ENCODE measurements around the gene OPN1MW3.
"Not testable (repeated sequence)": the region's sequence is repeated elsewhere in the genome, so short reads cannot be mapped to it uniquely, and the experiment has no call there.

Gene OPN1MW3

DNA sequence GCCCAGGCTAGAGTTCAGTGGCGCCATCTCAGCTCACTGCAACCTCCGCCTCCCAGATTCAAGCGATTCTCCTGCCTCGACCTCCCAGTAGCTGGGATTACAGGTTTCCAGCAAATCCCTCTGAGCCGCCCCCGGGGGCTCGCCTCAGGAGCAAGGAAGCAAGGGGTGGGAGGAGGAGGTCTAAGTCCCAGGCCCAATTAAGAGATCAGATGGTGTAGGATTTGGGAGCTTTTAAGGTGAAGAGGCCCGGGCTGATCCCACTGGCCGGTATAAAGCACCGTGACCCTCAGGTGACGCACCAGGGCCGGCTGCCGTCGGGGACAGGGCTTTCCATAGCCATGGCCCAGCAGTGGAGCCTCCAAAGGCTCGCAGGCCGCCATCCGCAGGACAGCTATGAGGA, at the start of gene OPN1MW3:
Gene OPN1MW3, plus strand, starts transcription at position 301 of the 400 bp plus-strand sequence. Its CDS starts 38 bp downstream, at position 339.
- H3K4me3 Mint-ChIP-seq; H3K9me3 Mint-ChIP-seq; H3K27me3 Mint-ChIP-seq (ENCODE audit: low read depth); H3K36me3 Mint-ChIP-seq (ENCODE audit: low read depth); H3K27ac Mint-ChIP-seq; H3K4me1 Mint-ChIP-seq: not testable (repeated sequence)

DNA sequence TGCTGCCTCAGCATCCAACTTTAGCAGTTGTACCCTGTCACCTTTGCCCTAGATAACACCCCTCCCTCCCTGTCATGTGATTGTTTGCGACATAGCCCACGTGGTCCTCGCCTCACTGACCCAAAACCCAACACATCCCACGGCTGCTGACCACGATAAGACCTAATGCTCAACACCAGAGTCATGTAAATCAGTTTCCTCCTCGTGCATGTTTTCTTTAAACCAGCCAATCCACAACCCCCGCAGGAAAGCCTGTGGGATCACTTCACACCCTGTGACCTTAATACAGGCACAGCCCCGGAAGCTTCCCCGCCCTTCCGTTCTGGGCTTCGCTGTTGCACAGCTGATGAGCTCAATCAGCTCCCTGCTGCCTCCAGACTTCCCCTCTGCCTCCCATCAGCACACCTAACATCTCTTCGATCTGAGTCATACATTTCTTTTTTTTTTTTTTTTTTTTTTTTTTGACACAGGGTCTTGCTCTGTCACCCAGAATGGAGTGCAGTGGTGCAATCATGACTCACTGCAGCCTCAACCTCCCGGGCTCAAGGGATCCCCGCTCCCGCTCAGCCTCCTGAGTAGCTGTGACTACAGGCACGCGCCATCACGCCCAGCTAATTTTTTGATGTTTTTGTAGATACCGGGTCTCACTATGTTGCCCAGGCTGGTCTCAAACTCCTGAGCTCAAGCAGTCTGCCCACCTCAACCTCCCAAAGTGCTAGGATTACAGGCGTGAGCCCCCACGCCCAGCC, 47.5 kb upstream of the OPN1MW3 start:
- not testable (repeated sequence) for H3K27me3 Mint-ChIP-seq (ENCODE audit: low read depth)

DNA sequence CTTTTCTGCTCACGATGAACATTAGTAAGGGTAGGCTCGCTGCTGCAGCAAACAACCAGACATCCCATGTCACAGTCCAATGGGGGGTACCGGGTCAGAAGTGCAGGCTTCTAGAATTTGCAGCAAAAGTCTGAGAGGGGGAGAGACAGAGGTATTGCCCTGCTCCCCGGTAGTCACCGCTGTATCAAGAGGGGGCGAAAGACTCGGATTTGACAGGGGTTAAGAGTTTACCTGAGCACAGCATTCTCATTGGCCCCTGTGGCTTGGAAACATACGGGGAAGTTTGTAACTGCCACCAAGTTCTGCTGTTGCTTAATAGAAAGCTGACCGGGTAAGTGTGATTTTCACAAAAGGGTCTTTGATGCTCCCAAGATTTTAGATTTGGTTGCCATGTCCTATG, 46.3 kb upstream of the OPN1MW3 start:
- H3K4me3 Mint-ChIP-seq, H3K27ac Mint-ChIP-seq, H3K4me1 Mint-ChIP-seq: not testable (repeated sequence)

More for the DNA sequence above, 47.5 kb upstream of the OPN1MW3 start:
- not testable (repeated sequence) for H3K4me1 Mint-ChIP-seq; H3K9me3 Mint-ChIP-seq; H3K4me3 Mint-ChIP-seq; H3K27ac Mint-ChIP-seq; H3K36me3 Mint-ChIP-seq (ENCODE audit: low read depth)

DNA sequence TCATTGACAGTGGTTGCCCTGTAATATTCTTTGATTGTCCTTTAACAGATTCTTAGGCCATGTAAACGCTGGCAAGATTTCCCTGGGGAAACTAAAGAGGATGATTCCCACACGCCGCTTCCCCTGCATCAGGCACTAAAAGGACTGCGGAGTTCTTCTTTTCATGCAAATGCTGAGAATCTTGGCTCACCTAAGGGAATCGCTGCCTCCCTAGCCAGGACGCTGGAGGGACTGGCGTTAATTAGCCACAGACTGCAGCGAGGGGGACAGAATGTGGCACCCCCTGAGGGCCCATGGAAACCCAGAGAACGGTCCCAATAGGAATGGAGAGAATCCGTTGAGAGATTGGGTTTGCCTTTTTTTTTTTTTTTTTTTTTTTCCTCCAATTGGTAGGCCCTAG, 45.9 kb upstream of the OPN1MW3 start:
- not testable (repeated sequence) for H3K27ac Mint-ChIP-seq; H3K4me1 Mint-ChIP-seq; H3K4me3 Mint-ChIP-seq; H3K27me3 Mint-ChIP-seq (ENCODE audit: low read depth); H3K36me3 Mint-ChIP-seq (ENCODE audit: low read depth); H3K9me3 Mint-ChIP-seq

More for the DNA sequence above, 46.3 kb upstream of the OPN1MW3 start:
- H3K27me3 Mint-ChIP-seq (ENCODE audit: low read depth); H3K9me3 Mint-ChIP-seq; H3K36me3 Mint-ChIP-seq (ENCODE audit: low read depth): not testable (repeated sequence)

DNA sequence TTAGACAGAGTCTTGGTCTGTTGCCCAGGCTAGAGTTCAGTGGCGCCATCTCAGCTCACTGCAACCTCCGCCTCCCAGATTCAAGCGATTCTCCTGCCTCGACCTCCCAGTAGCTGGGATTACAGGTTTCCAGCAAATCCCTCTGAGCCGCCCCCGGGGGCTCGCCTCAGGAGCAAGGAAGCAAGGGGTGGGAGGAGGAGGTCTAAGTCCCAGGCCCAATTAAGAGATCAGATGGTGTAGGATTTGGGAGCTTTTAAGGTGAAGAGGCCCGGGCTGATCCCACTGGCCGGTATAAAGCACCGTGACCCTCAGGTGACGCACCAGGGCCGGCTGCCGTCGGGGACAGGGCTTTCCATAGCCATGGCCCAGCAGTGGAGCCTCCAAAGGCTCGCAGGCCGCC, 37.9 kb upstream of the OPN1MW3 start, which contains the start of gene OPN1MW2:
Gene OPN1MW2, plus strand, starts transcription at position 301 of the 400 bp plus-strand sequence. Its CDS starts 60 bp downstream, at position 361.
- H3K36me3 Mint-ChIP-seq (ENCODE audit: low read depth); H3K27ac Mint-ChIP-seq; H3K27me3 Mint-ChIP-seq (ENCODE audit: low read depth); H3K4me1 Mint-ChIP-seq; H3K4me3 Mint-ChIP-seq; H3K9me3 Mint-ChIP-seq: not testable (repeated sequence)

DNA sequence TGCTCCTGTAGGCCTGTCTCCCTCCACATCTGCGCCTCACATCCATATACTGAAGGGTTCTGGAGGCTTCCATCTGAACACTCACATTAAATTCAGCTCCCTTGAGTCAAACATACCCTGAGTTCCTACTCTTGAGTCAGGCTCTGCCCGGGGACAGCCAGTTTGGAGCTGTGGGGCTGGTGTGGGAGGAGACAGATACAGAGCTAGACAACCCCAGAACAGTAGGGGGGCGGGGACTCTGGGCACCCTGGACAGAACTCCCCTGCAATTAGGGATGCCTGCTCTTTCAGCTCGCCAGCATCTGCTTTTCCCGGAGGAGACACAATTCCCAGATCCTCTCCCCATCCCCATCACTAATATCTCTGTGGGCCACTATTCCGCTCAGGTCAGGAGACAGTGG, 32.1 kb upstream of the OPN1MW3 start:
- not testable (repeated sequence) for H3K36me3 Mint-ChIP-seq (ENCODE audit: low read depth); H3K4me3 Mint-ChIP-seq; H3K9me3 Mint-ChIP-seq; H3K27me3 Mint-ChIP-seq (ENCODE audit: low read depth); H3K4me1 Mint-ChIP-seq; H3K27ac Mint-ChIP-seq

DNA sequence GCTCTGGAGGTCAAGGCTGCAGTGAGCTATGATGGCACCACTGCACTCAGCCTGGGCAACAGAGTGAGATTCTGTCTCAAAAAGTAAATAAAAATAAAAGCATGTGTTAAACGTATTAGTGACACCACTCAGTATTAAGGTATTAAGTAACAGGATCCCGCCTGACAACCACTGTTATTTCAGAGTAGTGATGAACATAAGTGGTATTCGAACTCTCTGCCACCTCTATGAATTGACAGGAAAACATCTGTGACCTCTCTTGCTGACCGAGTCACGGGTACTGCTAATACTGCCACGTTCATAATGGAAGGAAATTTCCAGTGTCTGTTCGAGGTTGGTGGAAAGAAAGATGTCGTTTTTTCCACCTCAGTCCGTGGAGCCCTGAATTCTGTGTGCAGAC, 30.7 kb upstream of the OPN1MW3 start:
- H3K4me3 Mint-ChIP-seq; H3K36me3 Mint-ChIP-seq (ENCODE audit: low read depth); H3K27me3 Mint-ChIP-seq (ENCODE audit: low read depth): not testable (repeated sequence)

DNA sequence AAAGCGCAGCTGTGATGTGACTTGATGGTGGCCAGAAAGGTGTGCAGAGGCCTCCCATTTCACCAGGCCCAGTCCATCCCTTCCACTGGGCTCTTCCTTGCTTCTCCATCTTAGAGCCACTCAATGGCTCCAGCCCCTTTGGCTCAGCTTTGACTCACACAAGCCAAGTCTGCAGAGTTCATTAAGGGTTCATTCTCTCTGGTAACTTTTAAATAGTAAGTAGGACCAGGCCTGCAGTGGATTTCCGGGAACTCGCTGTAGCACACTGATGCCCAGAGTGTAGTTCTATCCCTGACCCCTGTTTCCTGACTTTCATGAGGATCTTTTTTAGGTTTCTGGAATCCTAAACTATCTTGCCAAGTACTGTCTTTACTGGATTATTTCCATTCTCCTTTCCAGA, 25.9 kb upstream of the OPN1MW3 start:
- not testable (repeated sequence) for H3K36me3 Mint-ChIP-seq (ENCODE audit: low read depth); H3K9me3 Mint-ChIP-seq; H3K4me1 Mint-ChIP-seq; H3K4me3 Mint-ChIP-seq; H3K27ac Mint-ChIP-seq; H3K27me3 Mint-ChIP-seq (ENCODE audit: low read depth)

More for the DNA sequence above, 30.7 kb upstream of the OPN1MW3 start:
- not testable (repeated sequence) for H3K9me3 Mint-ChIP-seq, H3K27ac Mint-ChIP-seq, H3K4me1 Mint-ChIP-seq

DNA sequence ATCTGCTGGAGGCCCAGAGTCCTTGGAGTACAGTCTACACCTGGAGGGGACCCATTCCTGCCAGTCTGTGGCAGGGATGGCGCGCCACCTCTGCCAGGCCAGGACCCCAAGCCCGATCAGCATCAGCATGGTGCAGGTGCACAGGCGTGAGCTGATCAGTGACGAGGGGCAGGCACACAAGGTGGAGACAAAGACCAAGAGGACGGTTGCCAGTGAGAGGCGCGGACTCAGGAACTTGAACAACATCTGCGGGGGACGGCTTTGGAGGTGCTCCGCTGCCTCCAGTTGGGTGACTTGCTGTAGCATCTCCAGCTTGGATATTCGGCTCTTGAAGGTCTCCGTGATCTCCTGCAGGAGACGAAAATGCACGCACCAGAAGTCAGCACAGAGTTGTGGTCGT, 23.8 kb upstream of the OPN1MW3 start:
- not testable (repeated sequence) for H3K9me3 Mint-ChIP-seq

DNA sequence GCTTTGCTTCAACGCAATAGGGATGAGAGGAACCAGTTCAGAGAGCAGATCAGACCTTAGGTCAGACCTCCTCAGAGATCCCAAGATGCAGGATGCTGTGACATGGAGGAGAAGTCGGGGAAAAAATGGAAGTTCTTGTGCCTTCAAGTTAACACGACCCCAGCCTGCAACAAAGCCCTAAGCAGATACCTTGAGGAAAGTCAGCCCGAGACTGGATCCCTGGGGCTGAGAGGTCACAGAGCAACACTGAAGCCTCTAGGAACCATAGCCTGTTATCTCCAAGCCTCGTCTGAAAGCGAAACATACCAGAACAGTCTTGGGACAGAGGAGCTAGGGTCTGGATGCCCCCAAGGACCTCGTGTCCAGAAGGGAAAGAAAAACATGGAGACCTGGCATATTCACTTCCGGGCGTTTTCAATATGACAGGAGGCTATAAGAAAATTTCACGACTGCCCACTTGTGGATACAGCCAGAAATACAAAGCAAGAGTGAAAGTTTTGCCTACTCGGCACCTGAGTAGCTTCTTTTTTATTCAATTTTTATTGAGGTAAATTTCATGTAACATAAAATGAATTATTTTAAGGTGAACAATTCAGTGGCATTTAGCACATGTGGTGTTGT, 18.3 kb upstream of the OPN1MW3 start:
- not testable (repeated sequence) for H3K27ac Mint-ChIP-seq; H3K4me1 Mint-ChIP-seq; H3K9me3 Mint-ChIP-seq; H3K27me3 Mint-ChIP-seq (ENCODE audit: low read depth); H3K4me3 Mint-ChIP-seq; H3K36me3 Mint-ChIP-seq (ENCODE audit: low read depth)

More for the DNA sequence above, 23.8 kb upstream of the OPN1MW3 start:
- not testable (repeated sequence) for H3K4me3 Mint-ChIP-seq; H3K4me1 Mint-ChIP-seq; H3K27ac Mint-ChIP-seq; H3K36me3 Mint-ChIP-seq (ENCODE audit: low read depth); H3K27me3 Mint-ChIP-seq (ENCODE audit: low read depth)

DNA sequence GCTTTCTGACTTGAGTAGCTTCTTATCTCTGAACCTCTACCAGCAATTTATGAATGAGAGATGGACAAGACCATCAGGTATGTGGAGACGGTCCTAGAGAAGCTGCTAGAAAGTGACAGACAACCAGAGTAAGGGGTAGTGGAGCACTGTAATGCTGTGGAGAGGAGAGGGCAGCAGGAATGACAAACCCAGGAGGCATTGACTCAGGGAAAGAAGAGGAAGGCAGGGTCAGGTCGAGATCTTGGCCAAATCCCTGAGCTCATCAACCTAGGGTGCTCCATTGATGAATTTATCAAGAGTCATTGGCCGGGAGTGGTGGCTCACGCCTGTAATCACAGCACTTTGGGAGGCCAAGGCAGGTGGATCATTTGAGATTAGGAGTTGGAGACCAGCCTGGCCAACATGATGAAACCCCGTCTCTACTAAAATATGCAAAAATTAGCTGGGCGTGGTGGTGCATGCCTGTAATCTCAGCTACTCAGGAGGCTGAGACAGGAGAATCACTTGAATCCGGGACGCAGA, 17.3 kb upstream of the OPN1MW3 start:
- H3K4me3 Mint-ChIP-seq; H3K9me3 Mint-ChIP-seq; H3K4me1 Mint-ChIP-seq; H3K36me3 Mint-ChIP-seq (ENCODE audit: low read depth); H3K27ac Mint-ChIP-seq; H3K27me3 Mint-ChIP-seq (ENCODE audit: low read depth): not testable (repeated sequence)

DNA sequence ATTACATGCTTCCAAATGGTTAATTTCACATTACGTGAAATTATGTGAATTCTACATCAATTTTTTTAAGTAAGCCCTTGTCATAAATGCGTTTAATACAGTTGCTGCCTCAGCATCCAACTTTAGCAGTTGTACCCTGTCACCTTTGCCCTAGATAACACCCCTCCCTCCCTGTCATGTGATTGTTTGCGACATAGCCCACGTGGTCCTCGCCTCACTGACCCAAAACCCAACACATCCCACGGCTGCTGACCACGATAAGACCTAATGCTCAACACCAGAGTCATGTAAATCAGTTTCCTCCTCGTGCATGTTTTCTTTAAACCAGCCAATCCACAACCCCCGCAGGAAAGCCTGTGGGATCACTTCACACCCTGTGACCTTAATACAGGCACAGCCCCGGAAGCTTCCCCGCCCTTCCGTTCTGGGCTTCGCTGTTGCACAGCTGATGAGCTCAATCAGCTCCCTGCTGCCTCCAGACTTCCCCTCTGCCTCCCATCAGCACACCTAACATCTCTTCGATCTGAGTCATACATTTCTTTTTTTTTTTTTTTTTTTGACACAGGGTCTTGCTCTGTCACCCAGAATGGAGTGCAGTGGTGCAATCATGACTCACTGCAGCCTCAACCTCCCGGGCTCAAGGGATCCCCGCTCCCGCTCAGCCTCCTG, 9.9 kb upstream of the OPN1MW3 start:
- not testable (repeated sequence) for H3K27me3 Mint-ChIP-seq (ENCODE audit: low read depth); H3K36me3 Mint-ChIP-seq (ENCODE audit: low read depth); H3K4me1 Mint-ChIP-seq; H3K9me3 Mint-ChIP-seq; H3K27ac Mint-ChIP-seq; H3K4me3 Mint-ChIP-seq

DNA sequence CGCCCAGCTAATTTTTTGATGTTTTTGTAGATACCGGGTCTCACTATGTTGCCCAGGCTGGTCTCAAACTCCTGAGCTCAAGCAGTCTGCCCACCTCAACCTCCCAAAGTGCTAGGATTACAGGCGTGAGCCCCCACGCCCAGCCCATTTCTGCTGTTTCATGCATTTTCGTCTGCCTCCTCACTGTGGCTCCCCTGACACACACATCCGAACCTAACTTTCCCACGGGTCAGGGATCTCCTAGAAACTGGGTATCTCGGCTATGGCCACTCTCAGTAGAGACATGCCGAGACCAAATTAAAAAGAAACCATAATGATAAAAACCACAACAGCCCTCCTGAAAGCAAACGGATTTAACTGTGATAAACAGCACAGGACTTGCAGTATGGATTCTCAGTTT, 9.3 kb upstream of the OPN1MW3 start:
- H3K4me1 Mint-ChIP-seq, H3K4me3 Mint-ChIP-seq, H3K27ac Mint-ChIP-seq: not testable (repeated sequence)

DNA sequence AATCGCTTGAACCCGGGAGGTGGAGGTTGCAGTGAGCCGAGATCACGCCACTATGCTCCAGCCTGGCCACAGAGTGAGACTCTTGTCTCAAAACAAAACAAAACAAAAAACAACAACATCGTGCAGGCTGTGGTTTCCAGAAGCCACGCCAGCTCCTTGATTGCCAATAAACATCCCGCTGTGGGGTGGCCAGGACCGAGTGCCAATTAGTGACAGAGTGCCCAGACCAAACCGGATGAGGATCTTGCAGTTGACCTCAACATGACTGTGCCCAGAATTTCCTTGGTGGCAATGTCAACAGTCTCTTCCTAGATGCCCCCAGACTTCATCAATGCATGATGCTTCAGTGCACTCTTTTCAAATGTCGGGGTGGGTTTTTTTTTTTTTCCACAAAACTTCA, 1.3 kb downstream of the OPN1MW3 start:
- H3K9me3 Mint-ChIP-seq, H3K27ac Mint-ChIP-seq, H3K4me1 Mint-ChIP-seq: not testable (repeated sequence)

More for the DNA sequence above, 9.3 kb upstream of the OPN1MW3 start:
- not testable (repeated sequence) for H3K9me3 Mint-ChIP-seq; H3K36me3 Mint-ChIP-seq (ENCODE audit: low read depth); H3K27me3 Mint-ChIP-seq (ENCODE audit: low read depth)

DNA sequence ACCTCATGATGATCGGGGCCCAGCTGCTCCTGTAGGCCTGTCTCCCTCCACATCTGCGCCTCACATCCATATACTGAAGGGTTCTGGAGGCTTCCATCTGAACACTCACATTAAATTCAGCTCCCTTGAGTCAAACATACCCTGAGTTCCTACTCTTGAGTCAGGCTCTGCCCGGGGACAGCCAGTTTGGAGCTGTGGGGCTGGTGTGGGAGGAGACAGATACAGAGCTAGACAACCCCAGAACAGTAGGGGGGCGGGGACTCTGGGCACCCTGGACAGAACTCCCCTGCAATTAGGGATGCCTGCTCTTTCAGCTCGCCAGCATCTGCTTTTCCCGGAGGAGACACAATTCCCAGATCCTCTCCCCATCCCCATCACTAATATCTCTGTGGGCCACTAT, 5.7 kb downstream of the OPN1MW3 start:
- H3K27ac Mint-ChIP-seq; H3K9me3 Mint-ChIP-seq; H3K36me3 Mint-ChIP-seq (ENCODE audit: low read depth); H3K4me3 Mint-ChIP-seq; H3K27me3 Mint-ChIP-seq (ENCODE audit: low read depth); H3K4me1 Mint-ChIP-seq: not testable (repeated sequence)

More for the DNA sequence above, 1.3 kb downstream of the OPN1MW3 start:
- H3K4me3 Mint-ChIP-seq; H3K27me3 Mint-ChIP-seq (ENCODE audit: low read depth); H3K36me3 Mint-ChIP-seq (ENCODE audit: low read depth): not testable (repeated sequence)

All from nephron (organoid).